Stomach smooth muscle (tissue), 2 donors: ENCODE data around the gene MEAF6.
"Not testable (repeated sequence)": the region's sequence is repeated elsewhere in the genome, so short reads cannot be mapped to it uniquely, and the experiment has no call there.

Source experiments
- H3K27ac ChIP-seq: one replicate; pipeline ENCODE4 v1.7.0; 2013; ENCODE audit warnings: mild to moderate bottlenecking, low read length, inconsistent platforms
- H3K27me3 ChIP-seq, 2 donors: one replicate each; pipeline ENCODE4 v1.7.0; 2013; ENCODE audit warnings: low read length in 2 of 2; ENCODE audit not compliant: insufficient read depth in 2 of 2, control insufficient read depth in 1 of 2
- H3K36me3 ChIP-seq, 2 donors: one replicate each; pipeline ENCODE4 v1.7.0; 2013; ENCODE audit warnings: low read length in 2 of 2; ENCODE audit not compliant: control insufficient read depth in 2 of 2, insufficient read depth in 2 of 2
- H3K4me1 ChIP-seq: one replicate; pipeline ENCODE4 v1.7.0; 2013; ENCODE audit warnings: low read length; ENCODE audit not compliant: control insufficient read depth, insufficient read depth
- H3K4me3 ChIP-seq, 2 donors: one replicate each; pipeline ENCODE4 v1.7.0; 2013; ENCODE audit warnings: low read length in 2 of 2
- H3K9ac ChIP-seq, 2 donors: one replicate each; pipeline ENCODE4 v1.7.0; 2013; ENCODE audit warnings: low read length in 2 of 2, mild to moderate bottlenecking in 1 of 2
- H3K9me3 ChIP-seq, 2 donors: one replicate each; pipeline ENCODE4 v1.7.0; 2013; ENCODE audit warnings: low read length in 2 of 2; ENCODE audit not compliant: control insufficient read depth in 2 of 2
- donor health status: healthy.
- donor health status: Pancreatic carcinoma.

Gene MEAF6

GRCh38 chr1:37529888-37530287 is 15.3 kb upstream of the MEAF6 start:
- H3K4me1 ChIP-seq, H3K27me3 ChIP-seq, H3K27ac ChIP-seq, H3K4me3 ChIP-seq, H3K9me3 ChIP-seq, H3K36me3 ChIP-seq, H3K9ac ChIP-seq: not testable (repeated sequence)

DNA sequence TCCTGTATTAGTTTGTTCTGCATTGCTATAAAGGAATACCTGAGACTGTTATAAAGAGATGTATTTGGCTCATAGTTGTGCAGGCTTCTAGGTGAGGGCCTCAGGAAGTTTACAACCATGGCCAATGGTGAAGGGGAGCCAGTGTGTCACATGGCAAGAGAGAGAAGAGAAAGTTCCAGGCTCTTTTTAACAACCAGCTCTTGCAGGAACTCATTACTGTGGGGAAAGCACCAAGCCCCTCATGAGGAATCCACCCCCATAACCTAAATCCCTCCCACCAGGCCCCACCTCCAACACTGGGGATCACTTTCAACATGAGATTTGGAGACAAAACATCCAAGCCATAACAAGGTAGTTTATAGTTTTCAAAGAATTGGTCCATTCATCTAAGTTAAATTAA is 5.0 kb upstream of the MEAF6 start:
- Histone ChIP-seq H3K36me3 (no peaks in the 10 kb centered on the region), H3K4me1 (peaks cover 7% of the 10 kb centered on the region), H3K9ac (no peak overlapping the region), H3K9me3 (no peaks in the 10 kb centered on the region), H3K27me3 (no peaks in the 10 kb centered on the region), H3K4me3 (no peak overlapping the region), H3K27ac (no peak overlapping the region)

DNA sequence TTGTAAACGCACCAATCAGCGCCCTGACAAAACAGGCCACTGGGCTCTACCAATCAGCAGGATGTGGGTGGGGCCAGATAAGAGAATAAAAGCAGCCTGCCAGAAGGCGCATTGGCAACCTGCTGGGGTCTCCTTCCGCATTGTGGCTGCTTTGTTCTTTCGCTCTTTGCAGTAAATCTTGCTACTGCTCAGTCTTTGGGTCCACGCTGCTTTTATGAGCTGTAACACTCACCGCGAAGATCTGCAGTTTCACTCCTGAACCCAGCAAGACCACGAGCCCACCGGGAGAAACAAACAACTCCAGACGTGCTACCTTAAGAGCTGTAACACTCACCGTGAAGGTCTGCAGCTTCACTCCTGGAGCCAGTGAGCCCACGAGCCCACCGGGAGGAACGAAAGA is 4.4 kb upstream of the MEAF6 start:
- H3K9me3 ChIP-seq, H3K36me3 ChIP-seq, H3K4me3 ChIP-seq, H3K9ac ChIP-seq, H3K4me1 ChIP-seq, H3K27me3 ChIP-seq, H3K27ac ChIP-seq: not testable (repeated sequence)

GRCh38 chr1:37518241-37518640 is 3.7 kb upstream of the MEAF6 start:
- not testable (repeated sequence) for H3K27me3 ChIP-seq, H3K9ac ChIP-seq, H3K9me3 ChIP-seq, H3K27ac ChIP-seq, H3K36me3 ChIP-seq, H3K4me3 ChIP-seq
- peaks cover 14% of the 10 kb centered on the region for H3K4me1 ChIP-seq

GRCh38 chr1:37517569-37517968 is 3.0 kb upstream of the MEAF6 start:
- H3K27ac ChIP-seq = no peak overlapping the region
- no peaks in the 10 kb centered on the region for H3K27me3 ChIP-seq

GRCh38 chr1:37515185-37516034 is 844 bp upstream of the MEAF6 start:
- Histone ChIP-seq H3K27ac (peak overlapping the region; percentile 90), H3K9ac (peak overlapping the region; percentile 94 to 96), H3K4me1 (peaks cover 17% of the 10 kb centered on the region), H3K9me3 (no peaks in the 10 kb centered on the region), H3K36me3 (peaks cover 3 to 4% of the 10 kb centered on the region in 2 donors), H3K4me3 (peak overlapping the region; percentile 86 to 94), H3K27me3 (no peaks in the 10 kb centered on the region)

More at GRCh38 chr1:37517569-37517968, 3.0 kb upstream of the MEAF6 start:
- Histone ChIP-seq H3K4me3 (no peak overlapping the region), H3K9me3 (no peaks in the 10 kb centered on the region), H3K4me1 (peaks cover 17% of the 10 kb centered on the region), H3K9ac (no peak overlapping the region), H3K36me3 (peaks cover 2 to 4% of the 10 kb centered on the region in 2 donors)

- peaks cover 17% of the 10 kb centered on the region for H3K4me1 ChIP-seq
- no peaks in the 10 kb centered on the region for H3K9me3 ChIP-seq
- H3K4me3 ChIP-seq = peak overlapping the region; percentile 86 to 94
- peak overlapping the region; percentile 72 to 94 for H3K9ac ChIP-seq
- no peak overlapping the region for H3K27ac ChIP-seq
- peaks cover 7 to 10% of the 10 kb centered on the region in 2 donors for H3K36me3 ChIP-seq
- H3K27me3 ChIP-seq = no peaks in the 10 kb centered on the region
These were observed 694 bp downstream of the MEAF6 start for GRCh38 chr1:37513795-37514349.

DNA sequence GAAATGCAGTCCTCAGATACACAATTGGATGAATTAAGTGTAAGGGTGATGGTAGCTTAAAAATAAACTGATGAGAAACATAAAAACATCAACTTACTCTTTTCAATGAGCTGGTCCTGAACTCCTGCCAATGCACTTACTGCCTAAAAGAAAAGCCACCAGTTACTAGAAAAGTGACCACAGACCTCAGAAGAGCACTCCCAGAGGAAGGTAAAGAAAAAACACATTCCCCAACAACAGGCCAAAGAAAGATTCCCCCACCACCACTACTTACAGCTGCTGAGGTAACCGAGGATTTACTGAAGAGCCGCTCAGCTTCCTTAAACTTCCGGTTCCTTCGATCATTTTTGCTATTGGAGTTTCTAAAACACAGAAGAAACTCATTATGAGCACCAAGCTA is 5.4 kb downstream of the MEAF6 start:
- peaks cover 10% of the 10 kb centered on the region for H3K4me1 ChIP-seq
- no peak overlapping the region for H3K9ac ChIP-seq
- H3K4me3 ChIP-seq = no peak overlapping the region
- H3K36me3 ChIP-seq = peaks cover 9 to 18% of the 10 kb centered on the region in 2 donors
- no peak overlapping the region for H3K27ac ChIP-seq
- H3K27me3 ChIP-seq = no peaks in the 10 kb centered on the region
- no peaks in the 10 kb centered on the region for H3K9me3 ChIP-seq

GRCh38 chr1:37506740-37507139 is 7.8 kb downstream of the MEAF6 start:
- Histone ChIP-seq H3K27ac (no peak overlapping the region), H3K27me3 (no peaks in the 10 kb centered on the region), H3K36me3 (peaks cover 8 to 22% of the 10 kb centered on the region in 2 donors), H3K4me3 (no peak overlapping the region), H3K4me1 (no peaks in the 10 kb centered on the region), H3K9me3 (no peaks in the 10 kb centered on the region), H3K9ac (peak overlapping the region in 1 of 2 donors; percentile 11)

GRCh38 chr1:37502791-37503190 is 11.8 kb downstream of the MEAF6 start:
- H3K9ac ChIP-seq, H3K4me3 ChIP-seq, H3K9me3 ChIP-seq, H3K27ac ChIP-seq, H3K4me1 ChIP-seq, H3K27me3 ChIP-seq: not testable (repeated sequence)
- peaks cover 14 to 25% of the 10 kb centered on the region in 2 donors for H3K36me3 ChIP-seq

GRCh38 chr1:37502104-37502503 is 12.5 kb downstream of the MEAF6 start:
- H3K27ac ChIP-seq = no peak overlapping the region
- H3K27me3 ChIP-seq = no peaks in the 10 kb centered on the region
- H3K9ac ChIP-seq = no peak overlapping the region
- H3K36me3 ChIP-seq = peaks cover 14 to 25% of the 10 kb centered on the region in 2 donors
- no peak overlapping the region for H3K4me3 ChIP-seq
- H3K9me3 ChIP-seq = no peaks in the 10 kb centered on the region
- H3K4me1 ChIP-seq = peaks cover 7% of the 10 kb centered on the region
